ENCODE measurements around the gene PSG11.
"Not testable (repeated sequence)": the region's sequence is repeated elsewhere in the genome, so short reads cannot be mapped to it uniquely, and the experiment has no call there.

DNA sequence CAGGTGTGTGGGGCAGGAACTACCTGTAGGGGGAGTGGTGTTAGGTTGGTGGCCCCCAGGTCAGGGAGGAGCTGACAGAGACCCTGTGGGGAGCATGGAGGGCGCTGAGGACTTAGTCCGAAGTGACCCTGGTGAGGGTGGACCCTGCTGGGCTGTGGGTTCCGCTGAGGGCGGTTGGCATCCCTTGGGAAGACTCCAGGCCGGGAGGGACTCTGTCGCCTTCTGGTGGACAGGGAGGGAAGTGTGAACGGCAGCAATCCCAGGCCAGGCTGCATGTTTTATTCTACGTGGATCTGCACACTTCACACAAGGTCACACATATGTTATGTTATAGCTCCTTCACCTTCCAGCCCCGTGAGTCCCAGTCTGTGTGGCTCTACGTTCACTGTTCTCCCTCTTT, 1.7 kb upstream of the PSG11 start:
- TF ChIP-seq POLR2A (IDR thresholded peaks at IDR 0.05); EP300 (IDR thresholded peaks at IDR 0.05; ENCODE audit: low read depth): not testable (repeated sequence)
- TF ChIP-seq, protein P1, sequence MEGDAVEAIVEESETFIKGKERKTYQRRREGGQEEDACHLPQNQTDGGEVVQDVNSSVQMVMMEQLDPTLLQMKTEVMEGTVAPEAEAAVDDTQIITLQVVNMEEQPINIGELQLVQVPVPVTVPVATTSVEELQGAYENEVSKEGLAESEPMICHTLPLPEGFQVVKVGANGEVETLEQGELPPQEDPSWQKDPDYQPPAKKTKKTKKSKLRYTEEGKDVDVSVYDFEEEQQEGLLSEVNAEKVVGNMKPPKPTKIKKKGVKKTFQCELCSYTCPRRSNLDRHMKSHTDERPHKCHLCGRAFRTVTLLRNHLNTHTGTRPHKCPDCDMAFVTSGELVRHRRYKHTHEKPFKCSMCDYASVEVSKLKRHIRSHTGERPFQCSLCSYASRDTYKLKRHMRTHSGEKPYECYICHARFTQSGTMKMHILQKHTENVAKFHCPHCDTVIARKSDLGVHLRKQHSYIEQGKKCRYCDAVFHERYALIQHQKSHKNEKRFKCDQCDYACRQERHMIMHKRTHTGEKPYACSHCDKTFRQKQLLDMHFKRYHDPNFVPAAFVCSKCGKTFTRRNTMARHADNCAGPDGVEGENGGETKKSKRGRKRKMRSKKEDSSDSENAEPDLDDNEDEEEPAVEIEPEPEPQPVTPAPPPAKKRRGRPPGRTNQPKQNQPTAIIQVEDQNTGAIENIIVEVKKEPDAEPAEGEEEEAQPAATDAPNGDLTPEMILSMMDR (IDR thresholded peaks at IDR 0.05), result not testable (repeated sequence)
